Measurements from ENCODE around the gene CPM. TPM values are rescaled to one million over a fixed set of nuclear protein-coding genes. Genes with fewer than 3 reads are reported as not detected.

CPM gene
- total RNA-seq, 4 donors from 2014 or later = 30.2 to 51.9 (median 35.0) TPM

Small RNA genes lying within 50 kb of the gene (small RNA-seq; reads per million reads assigned to genes)
- gene AC025423.5 (0 reads per million in 3 donors), gene RNU7-4P (0 reads per million in 3 donors)

Other genes starting within 250 kb of the CPM start
- 10 to 100 TPM; 21.6 to 26.1 (median 24.6) TPM for gene NUP107, start 246.2 kb downstream of the CPM start, total RNA-seq
- gene SLC35E3, start 187.0 kb downstream of the CPM start, total RNA-seq = 1 to 10 TPM; 1.7 to 4.9 (median 3.1) TPM
- gene MDM2, start 125.0 kb downstream of the CPM start, total RNA-seq = 10 to 100 TPM; 33.3 to 47.2 (median 40.0) TPM